Measurements from ENCODE around the gene RPS15A. TPM values are rescaled to one million over a fixed set of nuclear protein-coding genes. Genes with fewer than 3 reads are reported as not detected.
"Not testable (repeated sequence)": the region's sequence is repeated elsewhere in the genome, so short reads cannot be mapped to it uniquely, and the experiment has no call there.

RPS15A gene
- total RNA-seq, 1 donor from 2014 or later = 784 TPM

GRCh38 chr16:18782697-18783429 is 7.3 kb downstream of the RPS15A start:
- Mint-ChIP-seq H3K4me3 (ENCODE audit: unreplicated experiment) (no peak overlapping the region), H3K36me3 (ENCODE audit: unreplicated experiment) (peaks cover 6% of the 10 kb centered on the region), H3K27ac (ENCODE audit: unreplicated experiment) (no peak overlapping the region), H3K4me1 (ENCODE audit: low read depth, unreplicated experiment) (peaks cover 17% of the 10 kb centered on the region), H3K9me3 (ENCODE audit: unreplicated experiment) (no peaks in the 10 kb centered on the region), H3K27me3 (ENCODE audit: unreplicated experiment) (no peaks in the 10 kb centered on the region)
- DNase-seq = no peak
- TF ChIP-seq CTCF (IDR thresholded peaks at IDR 0.05; ENCODE audit: partially characterized antibody, unreplicated experiment) = no peak

GRCh38 chr16:18781232-18781631 is 8.9 kb downstream of the RPS15A start:
- not testable (repeated sequence) for DNase-seq; H3K4me1 Mint-ChIP-seq (ENCODE audit: low read depth, unreplicated experiment); H3K36me3 Mint-ChIP-seq (ENCODE audit: unreplicated experiment); H3K27me3 Mint-ChIP-seq (ENCODE audit: unreplicated experiment); H3K27ac Mint-ChIP-seq (ENCODE audit: unreplicated experiment); H3K9me3 Mint-ChIP-seq (ENCODE audit: unreplicated experiment); H3K4me3 Mint-ChIP-seq (ENCODE audit: unreplicated experiment)

GRCh38 chr16:18780460-18781026 is 9.6 kb downstream of the RPS15A start:
- not testable (repeated sequence) for H3K4me3 Mint-ChIP-seq (ENCODE audit: unreplicated experiment); H3K4me1 Mint-ChIP-seq (ENCODE audit: low read depth, unreplicated experiment); H3K27me3 Mint-ChIP-seq (ENCODE audit: unreplicated experiment); H3K27ac Mint-ChIP-seq (ENCODE audit: unreplicated experiment); DNase-seq; H3K9me3 Mint-ChIP-seq (ENCODE audit: unreplicated experiment); H3K36me3 Mint-ChIP-seq (ENCODE audit: unreplicated experiment)

- DNase-seq; H3K9me3 Mint-ChIP-seq (ENCODE audit: unreplicated experiment); H3K27me3 Mint-ChIP-seq (ENCODE audit: unreplicated experiment); H3K4me3 Mint-ChIP-seq (ENCODE audit: unreplicated experiment); H3K4me1 Mint-ChIP-seq (ENCODE audit: low read depth, unreplicated experiment); H3K27ac Mint-ChIP-seq (ENCODE audit: unreplicated experiment); H3K36me3 Mint-ChIP-seq (ENCODE audit: unreplicated experiment): not testable (repeated sequence)
Observed at GRCh38 chr16:18777664-18778063, 12.5 kb downstream of the RPS15A start.

GRCh38 chr16:18776334-18776733 is 13.8 kb downstream of the RPS15A start:
- H3K36me3 Mint-ChIP-seq (ENCODE audit: unreplicated experiment); H3K27ac Mint-ChIP-seq (ENCODE audit: unreplicated experiment); H3K27me3 Mint-ChIP-seq (ENCODE audit: unreplicated experiment); DNase-seq; H3K4me3 Mint-ChIP-seq (ENCODE audit: unreplicated experiment); H3K4me1 Mint-ChIP-seq (ENCODE audit: low read depth, unreplicated experiment); H3K9me3 Mint-ChIP-seq (ENCODE audit: unreplicated experiment): not testable (repeated sequence)

GRCh38 chr16:18774651-18775050 is 15.5 kb downstream of the RPS15A start:
- H3K9me3 Mint-ChIP-seq (ENCODE audit: unreplicated experiment); H3K36me3 Mint-ChIP-seq (ENCODE audit: unreplicated experiment): not testable (repeated sequence)

GRCh38 chr16:18772171-18772570 is 18.0 kb downstream of the RPS15A start:
- not testable (repeated sequence) for H3K4me3 Mint-ChIP-seq (ENCODE audit: unreplicated experiment)

More at GRCh38 chr16:18774651-18775050, 15.5 kb downstream of the RPS15A start:
- H3K27me3 Mint-ChIP-seq (ENCODE audit: unreplicated experiment); H3K4me3 Mint-ChIP-seq (ENCODE audit: unreplicated experiment); H3K4me1 Mint-ChIP-seq (ENCODE audit: low read depth, unreplicated experiment); DNase-seq; H3K27ac Mint-ChIP-seq (ENCODE audit: unreplicated experiment): not testable (repeated sequence)

GRCh38 chr16:18770336-18770962 is 19.7 kb downstream of the RPS15A start:
- not testable (repeated sequence) for H3K4me3 Mint-ChIP-seq (ENCODE audit: unreplicated experiment); H3K9me3 Mint-ChIP-seq (ENCODE audit: unreplicated experiment); H3K27ac Mint-ChIP-seq (ENCODE audit: unreplicated experiment); H3K27me3 Mint-ChIP-seq (ENCODE audit: unreplicated experiment); H3K4me1 Mint-ChIP-seq (ENCODE audit: low read depth, unreplicated experiment); DNase-seq; H3K36me3 Mint-ChIP-seq (ENCODE audit: unreplicated experiment)

More at GRCh38 chr16:18772171-18772570, 18.0 kb downstream of the RPS15A start:
- H3K4me1 Mint-ChIP-seq (ENCODE audit: low read depth, unreplicated experiment); H3K27me3 Mint-ChIP-seq (ENCODE audit: unreplicated experiment); H3K9me3 Mint-ChIP-seq (ENCODE audit: unreplicated experiment); H3K36me3 Mint-ChIP-seq (ENCODE audit: unreplicated experiment); H3K27ac Mint-ChIP-seq (ENCODE audit: unreplicated experiment); DNase-seq: not testable (repeated sequence)

- DNase-seq; H3K4me3 Mint-ChIP-seq (ENCODE audit: unreplicated experiment); H3K9me3 Mint-ChIP-seq (ENCODE audit: unreplicated experiment); H3K27me3 Mint-ChIP-seq (ENCODE audit: unreplicated experiment); H3K27ac Mint-ChIP-seq (ENCODE audit: unreplicated experiment); H3K36me3 Mint-ChIP-seq (ENCODE audit: unreplicated experiment); H3K4me1 Mint-ChIP-seq (ENCODE audit: low read depth, unreplicated experiment): not testable (repeated sequence)
Observed at GRCh38 chr16:18767217-18767616, 22.9 kb downstream of the RPS15A start.

- not testable (repeated sequence) for H3K4me3 Mint-ChIP-seq (ENCODE audit: unreplicated experiment); DNase-seq; H3K36me3 Mint-ChIP-seq (ENCODE audit: unreplicated experiment); H3K27me3 Mint-ChIP-seq (ENCODE audit: unreplicated experiment); H3K9me3 Mint-ChIP-seq (ENCODE audit: unreplicated experiment); H3K4me1 Mint-ChIP-seq (ENCODE audit: low read depth, unreplicated experiment); H3K27ac Mint-ChIP-seq (ENCODE audit: unreplicated experiment)
Observed at GRCh38 chr16:18762713-18763112, 27.4 kb downstream of the RPS15A start.

Measured in glutamatergic neuron (in vitro differentiated cells).